ENCODE results near the gene CCDC182.

The CCDC182 gene

GRCh38 chr17:57782647-57783337 lies 37.7 kb upstream of the CCDC182 start:
- TF ChIP-seq CTCF (IDR thresholded peaks at IDR 0.05; ENCODE audit: insufficient read depth, low read depth, low read length, missing control alignments): no peak
- no peak overlapping the region for H3K4me3 ChIP-seq (ENCODE audit: low read length)
- DNase-seq (ENCODE audit: low read depth): no peak

GRCh38 chr17:57782062-57782490 lies 37.0 kb upstream of the CCDC182 start:
- H3K4me3 ChIP-seq (ENCODE audit: low read length): no peak overlapping the region
- no peak for DNase-seq (ENCODE audit: low read depth)
- TF ChIP-seq CTCF (IDR thresholded peaks at IDR 0.05; ENCODE audit: insufficient read depth, low read depth, low read length, missing control alignments): no peak

GRCh38 chr17:57781386-57782061 lies 36.4 kb upstream of the CCDC182 start:
- DNase-seq (ENCODE audit: low read depth): no peak
- H3K4me3 ChIP-seq (ENCODE audit: low read length): no peak overlapping the region
- no peak for TF ChIP-seq CTCF (IDR thresholded peaks at IDR 0.05; ENCODE audit: insufficient read depth, low read depth, low read length, missing control alignments)

GRCh38 chr17:57779706-57780105 lies 34.6 kb upstream of the CCDC182 start:
- no peak overlapping the region for H3K4me3 ChIP-seq (ENCODE audit: low read length)
- TF ChIP-seq CTCF (IDR thresholded peaks at IDR 0.05; ENCODE audit: insufficient read depth, low read depth, low read length, missing control alignments): no peak
- no peak for DNase-seq (ENCODE audit: low read depth)

- TF ChIP-seq CTCF (IDR thresholded peaks at IDR 0.05; ENCODE audit: insufficient read depth, low read depth, low read length, missing control alignments): no peak
- DNase-seq (ENCODE audit: low read depth): no peak
- H3K4me3 ChIP-seq (ENCODE audit: low read length): no peak overlapping the region
Observed at GRCh38 chr17:57778306-57778705, 33.2 kb upstream of the CCDC182 start.

GRCh38 chr17:57776366-57776765 lies 31.3 kb upstream of the CCDC182 start:
- no peak overlapping the region for H3K4me3 ChIP-seq (ENCODE audit: low read length)
- no peak for TF ChIP-seq CTCF (IDR thresholded peaks at IDR 0.05; ENCODE audit: insufficient read depth, low read depth, low read length, missing control alignments)
- DNase-seq (ENCODE audit: low read depth): no peak
